Glutamatergic neuron (in vitro differentiated cells): ENCODE data around the gene GATA2. TPM values are rescaled to one million over a fixed set of nuclear protein-coding genes. Genes with fewer than 3 reads are reported as not detected.

Experiments
- DNase-seq: peaks from one replicate; pipeline ENCODE4 v3.0.0; 2022
- H3K27ac Mint-ChIP-seq: one replicate; pipeline ENCODE4 v1.8.0; 2020; ENCODE audit warnings: mild to moderate bottlenecking, mixed read lengths, inconsistent platforms; ENCODE audit not compliant: unreplicated experiment
- H3K27me3 Mint-ChIP-seq: one replicate; pipeline ENCODE4 v1.8.0; 2020; ENCODE audit warnings: mild to moderate bottlenecking, moderate library complexity, mixed read lengths, inconsistent platforms; ENCODE audit not compliant: unreplicated experiment
- H3K36me3 Mint-ChIP-seq: one replicate; pipeline ENCODE4 v1.8.0; 2020; ENCODE audit warnings: mild to moderate bottlenecking, mixed read lengths, inconsistent platforms; ENCODE audit not compliant: unreplicated experiment
- H3K4me1 Mint-ChIP-seq: one replicate; pipeline ENCODE4 v1.8.0; 2020; ENCODE audit warnings: mild to moderate bottlenecking, low read depth, mixed read lengths, inconsistent platforms; ENCODE audit not compliant: unreplicated experiment
- H3K4me3 Mint-ChIP-seq: one replicate; pipeline ENCODE4 v1.8.0; 2020; ENCODE audit warnings: mild to moderate bottlenecking, mixed read lengths, inconsistent platforms; ENCODE audit not compliant: unreplicated experiment
- H3K9me3 Mint-ChIP-seq: one replicate; pipeline ENCODE4 v1.8.0; 2020; ENCODE audit warnings: mild to moderate bottlenecking, moderate library complexity, mixed read lengths, inconsistent platforms; ENCODE audit not compliant: unreplicated experiment
- total RNA-seq: library from RNA; stranded (reverse); fragmentation: NEBNext Ultra II Directional; extraction: Animal tissue kit (Norgen Biotek cat#: 25700); gene quantifications from one replicate; pipeline ENCODE4 v1.2.1, GENCODE V29; 2021; ENCODE audit not compliant: unreplicated experiment
- TF ChIP-seq, protein P1 (sequence below): fragments of 200-600 bp; sonication (generic); IDR thresholded peaks from one replicate; pipeline ENCODE4 v1.5.0; 2021; ENCODE audit not compliant: partially characterized antibody, unreplicated experiment

Gene GATA2
- total RNA-seq, 1 donor from 2014 or later, result 3.6 TPM

DNA sequence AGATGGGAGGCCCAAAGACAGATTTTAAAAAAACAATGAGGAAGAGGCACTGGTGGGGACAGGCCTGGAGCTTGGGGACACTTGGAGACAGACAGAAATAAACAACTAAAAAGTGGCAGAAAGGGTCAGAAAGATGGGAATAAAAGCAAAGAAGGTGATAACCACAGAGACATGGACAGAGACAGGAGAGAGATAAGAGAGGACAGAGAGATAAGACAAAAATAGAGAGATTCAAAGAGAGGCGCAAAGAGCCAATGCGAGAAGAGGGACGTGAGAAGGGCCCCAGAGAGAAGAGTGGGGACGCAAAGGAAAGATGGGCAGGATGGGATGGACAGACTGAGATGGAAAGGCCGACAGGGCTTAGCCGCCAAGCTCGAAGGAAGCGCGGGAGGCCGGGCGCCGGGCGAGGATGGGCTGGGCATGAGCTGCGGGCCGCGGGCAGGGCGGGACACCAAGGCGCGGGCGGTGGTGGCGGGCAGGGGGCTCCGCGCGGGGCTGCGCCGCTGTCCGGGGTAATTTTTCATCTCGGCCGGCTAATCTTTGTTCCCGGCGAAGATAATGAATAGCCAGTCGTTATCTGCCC, 3.1 kb upstream of the GATA2 start:
- H3K27me3 Mint-ChIP-seq, result peaks cover 30% of the 10 kb centered on the region
- DNase-seq, result no peak
- TF ChIP-seq, protein P1, sequence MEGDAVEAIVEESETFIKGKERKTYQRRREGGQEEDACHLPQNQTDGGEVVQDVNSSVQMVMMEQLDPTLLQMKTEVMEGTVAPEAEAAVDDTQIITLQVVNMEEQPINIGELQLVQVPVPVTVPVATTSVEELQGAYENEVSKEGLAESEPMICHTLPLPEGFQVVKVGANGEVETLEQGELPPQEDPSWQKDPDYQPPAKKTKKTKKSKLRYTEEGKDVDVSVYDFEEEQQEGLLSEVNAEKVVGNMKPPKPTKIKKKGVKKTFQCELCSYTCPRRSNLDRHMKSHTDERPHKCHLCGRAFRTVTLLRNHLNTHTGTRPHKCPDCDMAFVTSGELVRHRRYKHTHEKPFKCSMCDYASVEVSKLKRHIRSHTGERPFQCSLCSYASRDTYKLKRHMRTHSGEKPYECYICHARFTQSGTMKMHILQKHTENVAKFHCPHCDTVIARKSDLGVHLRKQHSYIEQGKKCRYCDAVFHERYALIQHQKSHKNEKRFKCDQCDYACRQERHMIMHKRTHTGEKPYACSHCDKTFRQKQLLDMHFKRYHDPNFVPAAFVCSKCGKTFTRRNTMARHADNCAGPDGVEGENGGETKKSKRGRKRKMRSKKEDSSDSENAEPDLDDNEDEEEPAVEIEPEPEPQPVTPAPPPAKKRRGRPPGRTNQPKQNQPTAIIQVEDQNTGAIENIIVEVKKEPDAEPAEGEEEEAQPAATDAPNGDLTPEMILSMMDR, result no peak
- no peak overlapping the region for H3K27ac Mint-ChIP-seq
- peaks cover 10% of the 10 kb centered on the region for H3K36me3 Mint-ChIP-seq
- peak overlapping the region; percentile 82 for H3K4me3 Mint-ChIP-seq
- peaks cover 8% of the 10 kb centered on the region for H3K4me1 Mint-ChIP-seq
- H3K9me3 Mint-ChIP-seq, result peaks cover 15% of the 10 kb centered on the region

- TF ChIP-seq, protein P1, result no peak
- Mint-ChIP-seq H3K27me3 (peaks cover 30% of the 10 kb centered on the region), H3K27ac (no peak overlapping the region), H3K4me1 (peaks cover 8% of the 10 kb centered on the region), H3K9me3 (peaks cover 15% of the 10 kb centered on the region), H3K4me3 (peak overlapping the region; percentile 82), H3K36me3 (peaks cover 10% of the 10 kb centered on the region)
- peak; percentile 20 for DNase-seq
Observed at GRCh38 chr3:128495435-128495970, 2.5 kb upstream of the GATA2 start.

DNA sequence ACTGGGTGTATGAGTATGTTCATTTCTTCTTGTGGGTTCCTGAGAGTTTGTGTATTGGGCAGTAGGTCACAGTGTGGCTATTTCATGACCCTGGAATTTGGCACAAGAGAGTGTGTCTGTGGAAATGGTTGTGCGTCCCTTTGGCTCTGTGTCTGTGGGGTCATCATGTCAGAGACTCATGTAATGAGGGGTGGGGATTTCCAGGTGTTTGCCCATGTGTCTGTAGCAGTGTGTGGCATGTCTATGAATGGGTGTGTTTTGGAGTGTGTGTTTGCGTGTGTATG, 1.3 kb upstream of the GATA2 start:
- peak overlapping the region; percentile 40 for H3K4me3 Mint-ChIP-seq
- H3K9me3 Mint-ChIP-seq, result peaks cover 15% of the 10 kb centered on the region
- H3K27ac Mint-ChIP-seq, result peak overlapping the region; percentile 19
- H3K4me1 Mint-ChIP-seq, result peaks cover 8% of the 10 kb centered on the region
- peaks cover 5% of the 10 kb centered on the region for H3K36me3 Mint-ChIP-seq
- H3K27me3 Mint-ChIP-seq, result peaks cover 30% of the 10 kb centered on the region
- TF ChIP-seq, protein P1, result no peak
- DNase-seq, result no peak

GRCh38 chr3:128493570-128494366, 767 bp upstream of the GATA2 start:
- Mint-ChIP-seq H3K9me3 (peaks cover 13% of the 10 kb centered on the region), H3K27me3 (peaks cover 30% of the 10 kb centered on the region), H3K27ac (peak overlapping the region; percentile 76), H3K4me1 (peaks cover 8% of the 10 kb centered on the region), H3K36me3 (peaks cover 5% of the 10 kb centered on the region), H3K4me3 (peak overlapping the region; percentile 73)
- DNase-seq, result no peak
- TF ChIP-seq, protein P1, result no peak
